ENCODE measurements around the gene CD1D.

CD1D gene

GRCh38 chr1:158191299-158191698, 10.6 kb downstream of the CD1D start:
- POLR2A ChIA-PET (ENCODE audit: low non-redundant PET) = no interaction called here
- no peak for TF ChIP-seq CTCF (conservative IDR thresholded peaks at IDR 0.05; ENCODE audit: low read depth)
- CTCF ChIA-PET = no interaction called here
- no peak for DNase-seq (ENCODE audit: low spot score)
- no peak overlapping the region for H3K27ac ChIP-seq

- no peak for DNase-seq (ENCODE audit: low spot score)
- no peak overlapping the region for H3K27ac ChIP-seq
- POLR2A ChIA-PET (ENCODE audit: low non-redundant PET) = no interaction called here
- CTCF ChIA-PET = no interaction called here
- TF ChIP-seq CTCF (conservative IDR thresholded peaks at IDR 0.05; ENCODE audit: low read depth) = no peak
Observed at GRCh38 chr1:158196461-158196860, 15.8 kb downstream of the CD1D start.

DNA sequence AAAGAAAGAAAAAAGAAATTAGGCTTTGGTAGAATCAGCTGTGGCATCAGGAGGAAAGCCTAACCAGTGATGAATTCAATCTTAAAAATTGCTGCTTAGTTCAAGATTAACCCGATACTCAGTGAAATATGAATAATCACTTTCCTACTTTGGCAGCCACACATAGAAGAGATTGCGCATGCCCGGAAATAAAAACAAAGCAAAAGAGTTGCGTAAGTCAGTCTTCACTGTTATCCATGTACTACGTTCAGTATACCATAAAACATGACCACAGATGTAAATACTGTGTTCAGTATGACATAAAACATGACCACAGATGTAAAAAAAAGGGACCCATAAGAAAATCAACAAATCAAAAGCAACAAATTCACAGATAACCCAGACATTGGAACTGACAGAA, 19.2 kb downstream of the CD1D start:
- POLR2A ChIA-PET (ENCODE audit: low non-redundant PET) = no interaction called here
- H3K27ac ChIP-seq = no peak overlapping the region
- no peak for TF ChIP-seq CTCF (conservative IDR thresholded peaks at IDR 0.05; ENCODE audit: low read depth)
- no peak for DNase-seq (ENCODE audit: low spot score)
- CTCF ChIA-PET = no interaction called here

- no peak for DNase-seq (ENCODE audit: low spot score)
- H3K27ac ChIP-seq = no peak overlapping the region
- no peak for TF ChIP-seq CTCF (conservative IDR thresholded peaks at IDR 0.05; ENCODE audit: low read depth)
- CTCF ChIA-PET = no interaction called here
- POLR2A ChIA-PET (ENCODE audit: low non-redundant PET) = no interaction called here
Observed at GRCh38 chr1:158200527-158200926, 19.8 kb downstream of the CD1D start.

DNA sequence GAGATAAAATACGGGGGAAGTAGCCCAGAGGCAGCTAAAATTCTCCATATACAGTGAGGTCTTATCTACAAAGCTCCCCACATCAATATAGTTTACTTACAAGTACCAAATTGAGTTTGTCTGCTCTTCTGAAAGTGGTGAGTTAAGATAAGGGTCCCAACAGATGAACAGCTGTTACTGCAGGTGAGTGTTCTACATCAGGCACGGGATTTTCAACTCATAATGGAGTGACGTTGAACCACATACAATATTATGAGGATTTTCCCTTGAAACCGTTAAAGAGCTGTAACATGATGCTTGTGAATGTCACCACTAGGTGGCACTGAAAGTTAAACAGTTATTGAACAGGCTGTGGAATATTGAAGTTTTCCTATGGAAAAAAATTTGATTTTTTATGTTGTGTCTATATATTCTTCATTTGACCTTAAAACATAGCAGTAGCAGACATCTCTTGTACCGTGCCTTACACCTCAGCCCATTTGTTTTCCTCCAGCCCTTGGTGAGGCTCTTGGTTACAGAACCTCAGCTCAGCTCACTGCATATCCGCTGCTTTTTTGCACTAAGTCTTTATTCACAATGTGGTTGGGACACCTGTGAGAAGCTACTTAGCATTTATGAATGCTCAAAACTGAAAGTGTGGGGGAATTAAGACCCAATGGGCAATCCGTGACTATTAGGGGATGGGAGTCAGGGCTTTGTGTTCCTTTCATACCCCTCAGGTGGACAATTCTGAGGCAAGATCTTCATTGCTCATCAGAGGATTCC, 23.2 kb downstream of the CD1D start:
- POLR2A ChIA-PET (ENCODE audit: low non-redundant PET) = no interaction called here
- DNase-seq (ENCODE audit: low spot score) = peak; percentile 41
- TF ChIP-seq CTCF (conservative IDR thresholded peaks at IDR 0.05; ENCODE audit: low read depth) = peak; percentile 81
- CTCF ChIA-PET = interaction anchor here (0.5 to 1.8 kb wide), 12 partner anchors 11 to 822 kb away, joined by 3 to 6 read pairs (median 4); no protein-coding TSS in a partner anchor
- no peak overlapping the region for H3K27ac ChIP-seq

GRCh38 chr1:158204458-158204827, 23.7 kb downstream of the CD1D start:
- DNase-seq (ENCODE audit: low spot score) = no peak
- ChIA-PET POLR2A (ENCODE audit: low non-redundant PET) (no interaction called here), CTCF (interaction anchor here (0.5 to 1.8 kb wide), 8 partner anchors 26 to 1695 kb away, joined by 3 to 5 read pairs (median 3); partner anchors contain the start of gene CFAP45)
- TF ChIP-seq CTCF (conservative IDR thresholded peaks at IDR 0.05; ENCODE audit: low read depth) = no peak
- H3K27ac ChIP-seq = no peak overlapping the region
